D721Med (cell line): ENCODE measurements around the gene OGFR.
A peak's percentile ranks its signal among the peaks of the same experiment; 100 is the strongest.

ENCODE experiments used
- DNase-seq: peaks from one replicate; pipeline ENCODE4 v3.0.0; 2011; ENCODE audit warnings: low spot score; ENCODE audit not compliant: insufficient read length
- FAIRE-seq: peaks from 2 replicates; lab custom pipeline; 2011; peaks lifted over from hg19 to GRCh38; lab: Jason Lieb, UNC
- CTCF ChIP-seq: IDR thresholded peaks from 2 replicates; pipeline ENCODE4 v1.5.1; 2012; ENCODE audit warnings: mild to moderate bottlenecking, control low read depth; ENCODE audit not compliant: insufficient read depth; ENCODE audit errors: missing control alignments

OGFR gene

GRCh38 chr20:62860391-62860923, 55.8 kb downstream of the OGFR start:
- TF ChIP-seq CTCF: peak; percentile 7
- DNase-seq: no peak
- no peak for FAIRE-seq

- TF ChIP-seq CTCF: no peak
- no peak for DNase-seq
- FAIRE-seq: no peak
These were observed 56.5 kb downstream of the OGFR start for GRCh38 chr20:62860924-62861691.

- FAIRE-seq (no peak), DNase-seq (no peak)
- no peak for TF ChIP-seq CTCF
These were observed 57.2 kb downstream of the OGFR start, which contains the start of gene TCFL5 for GRCh38 chr20:62861726-62862336. TSS of gene TCFL5 (minus strand) at chr20:62861822. CDS start at chr20:62861670, 152 bp downstream.
